LoVo (cell line): ENCODE results near the gene BTG2.

Source experiments
- DNase-seq: peaks from one replicate; pipeline ENCODE4 v3.0.0-alpha.2; 2016; ENCODE audit warnings: low spot score

The BTG2 gene

GRCh38 chr1:203317429-203318228, 12.3 kb downstream of the BTG2 start:
- no peak for DNase-seq

GRCh38 chr1:203318229-203318517, 12.9 kb downstream of the BTG2 start:
- no peak for DNase-seq

GRCh38 chr1:203320591-203321272, 15.4 kb downstream of the BTG2 start:
- no peak for DNase-seq

DNA sequence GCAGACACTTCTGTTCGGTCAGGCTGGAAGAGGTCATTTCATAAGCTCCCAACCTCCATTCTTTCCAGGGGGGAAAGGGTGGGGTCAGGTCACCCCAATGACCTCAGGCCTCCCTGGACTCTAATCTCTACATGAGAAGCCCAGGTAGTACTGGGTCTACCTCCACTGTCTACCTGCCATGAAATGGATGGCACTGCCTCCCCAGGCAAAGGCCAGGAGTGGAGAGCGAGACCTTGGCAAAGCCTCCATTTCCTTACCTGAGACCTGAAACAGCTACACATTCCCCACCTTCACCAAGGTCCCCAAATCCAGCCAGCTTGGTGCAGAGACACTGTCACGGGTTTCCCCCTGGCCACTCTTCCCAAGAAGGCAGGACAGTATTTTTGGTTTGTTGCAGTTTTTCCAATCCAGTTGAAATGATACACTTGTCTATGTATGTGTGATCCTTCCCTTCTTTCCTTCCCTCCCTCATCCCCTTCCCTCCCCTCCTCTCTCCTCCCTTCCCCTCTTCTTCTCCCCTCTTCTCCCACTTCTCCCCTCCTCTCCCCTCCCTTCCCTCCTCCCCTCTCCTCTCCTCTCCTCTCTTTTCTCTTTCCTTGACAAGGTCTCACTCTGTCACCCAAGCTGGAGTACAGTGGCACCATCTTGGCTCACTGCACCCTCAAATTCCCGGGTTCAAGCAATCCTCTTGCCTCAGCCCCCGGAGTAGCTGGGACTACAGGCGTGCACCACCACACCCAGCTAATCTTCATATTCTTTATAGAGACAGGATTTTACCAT, 16.1 kb downstream of the BTG2 start:
- DNase-seq, result no peak

GRCh38 chr1:203322500-203323179, 17.3 kb downstream of the BTG2 start:
- DNase-seq, result no peak

DNA sequence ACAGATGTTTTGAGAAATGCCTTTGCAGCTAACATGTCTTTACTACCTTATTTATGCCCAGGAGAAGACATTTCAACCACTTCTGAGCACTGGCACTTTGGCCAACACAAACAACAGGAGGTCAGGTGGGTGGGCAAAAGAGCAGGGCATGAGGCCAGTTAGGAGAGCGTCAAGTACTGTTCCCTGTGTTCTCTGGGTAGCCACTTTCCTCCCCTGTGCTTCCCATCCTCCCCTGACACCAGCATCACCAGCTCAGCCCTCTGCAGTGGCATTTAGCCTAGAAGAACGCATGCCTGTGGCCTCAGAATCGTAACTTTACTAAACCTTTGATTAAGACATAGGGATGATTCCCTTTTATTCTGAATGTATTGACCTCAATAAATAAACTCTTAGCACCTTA, 18.3 kb downstream of the BTG2 start:
- no peak for DNase-seq

DNA sequence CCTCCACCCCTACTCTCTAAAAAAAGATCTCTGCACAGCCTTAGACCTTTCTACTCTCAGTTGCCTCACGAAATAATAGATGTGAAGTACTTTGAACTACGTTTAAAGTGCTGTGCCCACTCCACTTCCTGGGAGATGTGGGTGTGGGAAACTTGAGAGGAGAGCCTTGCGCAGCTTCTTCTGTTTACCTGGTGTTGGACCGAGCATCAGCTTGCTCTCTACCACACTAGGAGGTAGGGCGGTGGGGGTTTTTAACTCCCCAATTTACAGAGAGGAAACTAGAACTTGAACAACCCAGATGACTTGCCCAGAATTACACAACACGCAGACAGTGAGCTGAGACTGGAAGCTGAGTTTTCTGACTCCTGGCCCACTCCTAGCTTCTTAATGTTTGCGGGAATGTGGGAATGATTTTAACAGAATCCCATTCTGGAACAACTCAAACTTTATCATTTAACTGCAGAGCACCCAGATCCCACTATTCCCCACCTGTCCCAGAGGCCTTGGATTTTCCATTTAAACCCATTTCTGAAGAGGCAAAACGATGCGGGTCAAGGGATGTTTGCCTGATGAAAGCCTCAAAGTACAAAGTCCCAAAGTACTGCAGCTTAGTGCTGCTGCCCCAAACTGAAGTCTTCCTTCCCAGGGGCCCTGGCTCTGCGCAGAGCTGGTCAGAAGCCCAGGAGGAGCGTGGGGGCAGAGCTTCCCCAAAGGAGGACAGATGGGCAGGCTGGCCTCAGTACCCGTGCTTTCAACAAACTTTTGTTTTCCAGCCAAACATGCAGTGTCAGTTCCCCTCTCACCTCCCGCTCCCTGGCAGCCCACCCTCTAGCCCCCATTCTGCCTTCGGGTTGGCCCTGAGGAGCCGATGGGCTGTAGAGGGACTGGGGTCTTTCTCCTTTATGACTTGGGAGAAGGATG, 19.0 kb downstream of the BTG2 start:
- no peak for DNase-seq

GRCh38 chr1:203325026-203325417, 19.7 kb downstream of the BTG2 start:
- no peak for DNase-seq

DNA sequence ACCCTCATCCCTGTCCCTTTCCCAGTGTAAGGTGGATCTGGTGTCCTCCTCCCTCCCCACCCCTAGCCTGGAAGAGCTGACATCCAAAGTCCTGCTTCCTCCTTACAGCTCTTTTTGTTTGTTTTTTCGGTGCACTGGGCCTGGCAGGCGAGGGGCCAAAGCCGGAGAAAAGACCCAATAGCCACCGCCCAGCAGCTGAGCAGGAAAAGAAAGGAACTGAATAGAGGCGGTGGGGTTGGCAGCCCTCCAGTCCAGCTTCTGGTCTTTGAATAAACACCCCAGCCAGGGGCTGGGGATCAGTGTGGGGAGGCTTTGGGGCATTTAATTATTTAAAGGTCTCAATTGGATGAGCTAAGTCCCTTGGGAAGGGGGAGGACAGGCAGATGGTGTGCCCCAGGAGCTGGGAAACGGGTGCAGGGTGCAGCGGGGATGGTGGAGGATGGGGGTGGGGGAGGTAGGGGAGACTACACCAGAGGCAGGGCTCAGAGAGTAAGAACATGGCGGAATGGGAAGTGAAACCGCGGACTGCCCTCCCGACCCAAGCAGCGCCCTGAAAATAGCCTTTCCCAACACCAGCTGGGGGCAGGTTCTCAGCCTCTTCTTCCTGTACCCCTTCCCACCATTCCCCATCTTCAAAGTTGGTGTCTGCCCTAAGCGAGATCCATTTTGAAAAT, 20.2 kb downstream of the BTG2 start:
- no peak for DNase-seq

- DNase-seq, result peak; percentile 92
Observed at GRCh38 chr1:203326830-203327683, 21.7 kb downstream of the BTG2 start.

DNA sequence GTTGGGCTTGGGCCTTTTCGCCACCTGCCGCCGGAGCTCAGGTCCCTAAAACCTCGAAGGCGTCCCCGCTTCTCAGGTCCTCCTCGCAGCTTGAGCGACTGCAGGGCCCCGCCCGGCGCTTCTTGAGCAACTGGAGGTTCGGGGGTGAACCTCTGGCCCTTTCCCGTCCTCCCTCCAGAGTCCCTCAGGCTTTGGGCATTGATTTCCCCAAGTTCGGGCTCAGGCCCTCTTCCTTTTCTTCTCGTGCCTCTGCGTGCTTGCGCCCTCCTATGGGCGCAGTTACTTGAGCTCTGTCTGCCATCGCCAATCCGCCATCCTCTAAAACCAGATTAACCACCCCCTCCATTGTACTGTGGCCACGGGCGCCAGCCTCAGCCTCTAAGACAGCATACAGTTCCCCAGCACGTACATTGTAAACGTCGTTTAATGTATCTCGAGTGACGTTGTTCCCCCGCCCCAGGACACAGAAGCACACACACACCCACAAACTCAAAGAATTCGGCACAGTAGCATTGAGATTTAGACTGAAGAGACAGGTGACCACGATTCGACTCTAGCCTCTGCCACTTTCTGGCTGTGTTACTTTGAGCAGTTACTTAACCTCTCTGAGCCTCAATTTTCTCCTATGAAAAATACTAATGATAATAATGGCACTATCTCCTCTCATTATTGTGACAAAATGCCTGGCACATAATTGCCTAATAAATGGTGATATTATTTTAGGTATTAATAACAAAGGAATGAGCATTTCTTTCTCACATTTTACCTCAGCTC, 22.6 kb downstream of the BTG2 start:
- DNase-seq, result no peak

DNA sequence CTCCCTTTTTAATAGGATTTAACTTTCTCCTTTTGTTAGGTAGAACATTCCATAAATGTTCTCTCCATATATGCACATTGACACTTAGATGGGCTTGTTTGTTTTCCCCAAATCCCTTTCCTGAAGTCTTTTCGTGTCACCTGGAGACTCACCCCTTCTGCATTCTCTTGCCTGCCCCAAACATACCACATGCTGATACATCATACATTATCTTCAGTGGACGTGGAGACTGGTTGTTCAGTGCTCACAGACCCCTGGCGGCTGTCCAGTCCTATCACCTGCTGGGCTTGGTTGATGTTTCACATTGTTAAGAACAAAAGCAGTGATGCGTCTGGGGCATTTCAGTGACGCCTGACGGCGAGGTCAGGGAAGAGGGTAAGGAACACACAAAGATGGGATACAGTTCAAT, 23.4 kb downstream of the BTG2 start:
- no peak for DNase-seq

DNA sequence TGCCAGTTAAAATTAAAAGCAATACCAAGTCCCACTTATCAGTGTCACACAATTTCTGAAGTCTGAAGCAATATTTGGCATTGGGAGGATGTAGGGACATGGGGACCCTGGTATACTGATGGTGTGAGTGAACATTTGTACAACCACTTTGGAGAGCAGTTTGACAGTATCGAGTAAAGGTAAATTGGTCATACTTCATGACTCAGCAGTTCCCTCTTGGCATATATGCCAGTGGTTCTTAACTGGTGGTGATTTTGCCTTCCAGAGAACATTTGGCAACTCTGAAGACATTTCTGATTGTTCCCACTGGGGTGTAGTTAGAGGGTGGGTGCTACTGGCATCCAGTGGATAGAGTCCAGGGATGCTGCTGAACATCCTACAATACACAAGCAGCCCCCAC, 25.9 kb downstream of the BTG2 start:
- no peak for DNase-seq

DNA sequence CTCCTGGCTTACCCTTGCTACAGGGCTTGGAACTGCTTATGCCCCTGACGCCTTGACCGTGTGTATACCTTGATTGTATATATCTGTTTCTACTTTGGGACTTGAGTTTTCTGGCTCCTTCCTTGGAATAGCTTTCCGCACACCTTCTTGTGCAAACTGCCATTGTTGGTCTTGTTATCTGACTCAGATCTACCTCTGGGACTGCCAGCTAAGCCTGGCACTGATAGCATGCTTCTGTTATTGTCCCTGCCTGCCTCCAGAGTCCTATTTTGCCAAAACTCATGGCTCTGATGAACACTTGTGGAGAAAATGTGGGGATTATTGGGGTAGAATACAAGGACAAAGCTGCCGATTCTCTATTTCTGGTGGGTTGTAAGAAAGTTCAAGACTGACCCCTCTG, 30.2 kb downstream of the BTG2 start:
- DNase-seq, result no peak

GRCh38 chr1:203336097-203336496, 30.8 kb downstream of the BTG2 start:
- DNase-seq, result no peak

DNA sequence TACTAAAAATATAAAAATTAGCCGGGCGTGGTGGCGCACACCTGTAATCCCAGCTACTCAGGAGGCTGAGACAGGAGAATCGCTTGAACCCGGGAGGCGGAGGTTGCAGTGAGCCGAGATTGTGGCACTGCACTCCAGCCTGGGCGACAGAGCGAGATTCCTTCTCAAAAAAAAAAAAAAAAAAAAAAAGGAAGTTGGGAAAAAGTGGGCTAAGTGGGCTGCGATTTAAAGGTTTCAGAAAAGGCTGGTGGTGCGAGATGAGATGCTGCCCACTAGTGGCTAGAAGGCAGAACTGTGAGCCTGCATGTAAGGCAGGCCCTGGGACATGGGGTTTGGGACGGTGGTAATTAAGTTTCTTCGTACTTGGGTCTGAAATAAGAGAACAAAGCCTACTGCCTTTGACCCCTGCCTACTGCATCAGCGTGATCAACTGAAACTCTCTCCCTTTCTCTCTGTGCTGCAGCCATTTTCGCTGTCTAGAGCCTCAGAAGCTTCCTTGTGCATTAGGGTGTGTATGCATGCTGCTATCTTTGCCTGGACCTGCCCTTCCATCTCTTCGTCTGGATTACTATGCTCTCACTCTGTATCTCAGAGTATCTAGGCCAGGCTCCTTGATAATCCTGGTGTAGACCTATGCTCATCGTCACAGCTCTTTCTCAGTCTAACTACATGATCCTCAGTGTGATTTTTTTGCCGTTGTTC, 33.2 kb downstream of the BTG2 start:
- DNase-seq, result peak; percentile 54

DNA sequence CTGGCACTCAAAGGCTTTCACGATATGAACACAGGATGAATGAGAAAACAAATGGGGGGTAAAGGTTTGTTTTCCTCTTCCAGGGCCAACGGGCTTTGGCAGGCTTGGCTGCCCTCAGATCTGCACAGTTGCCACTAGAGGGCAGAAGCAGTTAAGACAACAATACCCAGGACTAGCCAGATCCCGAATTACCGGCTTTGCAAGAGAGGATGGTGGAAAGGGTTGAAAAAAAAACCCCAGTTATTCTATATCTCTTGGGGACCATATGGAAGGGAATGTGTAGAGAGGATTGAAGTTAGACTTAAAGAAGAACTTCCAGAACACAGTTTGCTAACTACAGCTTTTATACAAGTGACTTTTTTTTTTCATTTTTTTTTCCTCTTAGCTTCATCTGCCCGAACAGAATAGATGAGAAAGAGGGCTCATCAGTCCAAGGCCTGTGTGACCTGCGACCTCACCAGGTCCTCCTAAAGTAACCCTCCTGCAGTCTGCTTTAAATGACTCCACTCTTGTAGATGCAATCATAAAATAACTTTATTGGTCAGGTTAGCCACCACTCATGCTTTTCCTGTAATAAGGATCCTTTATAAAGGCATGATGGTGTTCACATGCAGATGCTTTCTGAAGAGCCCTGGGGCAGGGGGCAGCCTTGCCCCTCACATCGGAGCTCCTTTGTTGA, 34.9 kb downstream of the BTG2 start:
- DNase-seq, result peak; percentile 85
